Activated T-helper 1 cell treated with anti-CD3 and anti-CD28 coated beads, Interleukin-2, amount 50 U/mL, for 16 hours (primary cell): ENCODE results near the gene CCL2.
"Not testable (repeated sequence)": the region's sequence is repeated elsewhere in the genome, so short reads cannot be mapped to it uniquely, and the experiment has no call there.

Source experiments
- DNase-seq, 2 donors: peaks; one replicate each; pipeline ENCODE4 v3.0.0-alpha.2; 2020; ENCODE audit warnings: low read depth in 1 of 2, low spot score in 1 of 2

Gene CCL2

GRCh38 chr17:34254651-34255380 lies at the start of gene CCL2:
Gene CCL2, plus strand, starts transcription at chr17:34255285. Its CDS starts 65 bp downstream, at chr17:34255350.
- no peak for DNase-seq

GRCh38 chr17:34205401-34205800 lies 49.7 kb upstream of the CCL2 start:
- no peak for DNase-seq

- DNase-seq, result no peak
Measured at GRCh38 chr17:34206569-34206968, 48.5 kb upstream of the CCL2 start.

- DNase-seq, result no peak
Measured at GRCh38 chr17:34207572-34207971, 47.5 kb upstream of the CCL2 start.

- DNase-seq, result no peak
Measured at GRCh38 chr17:34218748-34219147, 36.3 kb upstream of the CCL2 start.

- DNase-seq, result no peak
Measured at GRCh38 chr17:34219405-34219804, 35.7 kb upstream of the CCL2 start.

GRCh38 chr17:34220045-34220751 lies 34.9 kb upstream of the CCL2 start:
- no peak for DNase-seq

GRCh38 chr17:34220752-34221395 lies 34.2 kb upstream of the CCL2 start:
- no peak for DNase-seq

- DNase-seq, result no peak
Measured at GRCh38 chr17:34221411-34221810, 33.7 kb upstream of the CCL2 start.

GRCh38 chr17:34222722-34223497 lies 32.2 kb upstream of the CCL2 start:
- no peak for DNase-seq

GRCh38 chr17:34225046-34225445 lies 30.0 kb upstream of the CCL2 start:
- DNase-seq, result no peak

GRCh38 chr17:34226011-34226743 lies 28.9 kb upstream of the CCL2 start:
- no peak for DNase-seq

GRCh38 chr17:34226744-34227034 lies 28.4 kb upstream of the CCL2 start:
- DNase-seq, result no peak

- not testable (repeated sequence) for DNase-seq
Measured at GRCh38 chr17:34227293-34227692, 27.8 kb upstream of the CCL2 start.

- DNase-seq, result no peak
Measured at GRCh38 chr17:34227707-34228106, 27.4 kb upstream of the CCL2 start.

- DNase-seq, result no peak
Measured at GRCh38 chr17:34228781-34229180, 26.3 kb upstream of the CCL2 start.

GRCh38 chr17:34230342-34230741 lies 24.7 kb upstream of the CCL2 start:
- no peak for DNase-seq

GRCh38 chr17:34234616-34235015 lies 20.5 kb upstream of the CCL2 start:
- no peak for DNase-seq

GRCh38 chr17:34235389-34236028 lies 19.6 kb upstream of the CCL2 start:
- DNase-seq, result no peak

GRCh38 chr17:34236281-34236892 lies 18.7 kb upstream of the CCL2 start:
- DNase-seq, result no peak
